H7 (cell line): ENCODE data around the gene TMEM229B. TPM values are rescaled to one million over a fixed set of nuclear protein-coding genes. Genes with fewer than 3 reads are reported as not detected.

Source experiments
- DNase-seq: peaks from one replicate; pipeline ENCODE4 v3.0.0; 2012
- H3K27me3 ChIP-seq: 2 replicates; pipeline ENCODE4 v1.6.0; 2011; ENCODE audit warnings: mild to moderate bottlenecking, low read length; ENCODE audit not compliant: control insufficient read depth, insufficient read depth
- H3K36me3 ChIP-seq: replicated peaks from 2 replicates; pipeline ENCODE4 v1.5.1; 2011; ENCODE audit warnings: low read length; ENCODE audit not compliant: control insufficient read depth, insufficient read depth
- H3K4me3 ChIP-seq: 2 replicates; pipeline ENCODE4 v1.5.1; 2011; ENCODE audit warnings: low read depth, mild to moderate bottlenecking, control low read depth, low read length, moderate library complexity; ENCODE audit not compliant: insufficient read depth
- total RNA-seq: library from RNA; depleted of rRNA; stranded (reverse); fragments of >200 nt; shearing (Covaris generic); gene quantifications from 2 replicates; pipeline ENCODE4 v1.2.3, GENCODE V29; 2014

The TMEM229B gene
- total RNA-seq, 1 experiment from 2014 or later, result 0.69 TPM

- no peak for DNase-seq
- no peaks in the 10 kb centered on the region for H3K27me3 ChIP-seq
- no peaks in the 10 kb centered on the region for H3K36me3 ChIP-seq
- H3K4me3 ChIP-seq, result no peak overlapping the region
These were observed 35.5 kb upstream of the TMEM229B start for GRCh38 chr14:67523764-67524633.

GRCh38 chr14:67522270-67522669 lies 33.7 kb upstream of the TMEM229B start:
- DNase-seq, result no peak
- H3K4me3 ChIP-seq, result no peak overlapping the region
- peaks cover 2% of the 10 kb centered on the region; the same call in 1 of the 2 replicates for H3K27me3 ChIP-seq
- H3K36me3 ChIP-seq, result no peaks in the 10 kb centered on the region

DNA sequence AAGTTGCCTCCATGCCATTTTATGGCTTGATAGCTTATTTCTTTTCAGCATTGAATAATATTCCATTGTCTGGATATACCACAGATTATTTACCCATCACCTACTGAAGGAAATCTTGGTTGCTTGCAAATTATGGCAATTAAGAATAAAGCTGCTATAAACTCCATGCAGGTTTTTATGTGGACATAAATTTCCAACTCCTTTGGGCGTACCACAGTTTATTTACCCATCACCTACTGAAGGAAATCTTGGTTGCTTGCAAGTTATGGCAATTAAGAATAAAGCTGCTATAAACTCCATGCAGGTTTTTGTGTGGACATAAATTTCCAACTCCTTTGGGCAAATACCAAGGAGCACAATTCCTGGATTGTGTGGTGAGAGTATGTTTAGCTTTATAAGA lies 32.0 kb upstream of the TMEM229B start:
- H3K4me3 ChIP-seq, result no peak overlapping the region
- H3K36me3 ChIP-seq, result no peaks in the 10 kb centered on the region
- no peak for DNase-seq
- peaks cover 17% of the 10 kb centered on the region for H3K27me3 ChIP-seq

- Histone ChIP-seq H3K27me3 (peaks cover 24% of the 10 kb centered on the region), H3K36me3 (no peaks in the 10 kb centered on the region), H3K4me3 (no peak overlapping the region)
- no peak for DNase-seq
These were observed 30.9 kb upstream of the TMEM229B start for GRCh38 chr14:67519406-67519805.

DNA sequence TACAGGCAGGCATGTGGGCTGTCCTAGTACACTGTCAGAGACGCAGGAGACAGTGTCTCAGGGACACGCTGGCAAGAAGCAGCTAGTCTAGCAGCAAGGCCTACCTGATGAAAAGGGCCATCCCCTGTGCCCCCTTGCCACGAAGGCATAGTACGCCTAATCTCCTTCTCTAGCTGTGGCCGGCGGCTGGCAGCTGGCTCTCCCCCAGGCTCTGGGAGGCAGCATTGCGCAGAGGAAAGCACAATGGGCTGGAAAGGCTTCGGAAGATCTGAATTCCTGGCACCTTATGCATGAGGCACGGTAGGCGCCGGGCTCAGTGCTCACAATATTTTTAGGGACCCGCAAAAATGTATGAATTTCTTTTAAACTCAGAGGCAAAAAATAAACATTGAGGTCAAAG lies 28.6 kb upstream of the TMEM229B start:
- peak; percentile 77 for DNase-seq
- no peaks in the 10 kb centered on the region for H3K36me3 ChIP-seq
- H3K27me3 ChIP-seq, result peaks cover 36% of the 10 kb centered on the region
- H3K4me3 ChIP-seq, result no peak overlapping the region

- Histone ChIP-seq H3K4me3 (no peak overlapping the region), H3K36me3 (no peaks in the 10 kb centered on the region), H3K27me3 (peaks cover 36% of the 10 kb centered on the region)
- no peak for DNase-seq
These were observed 28.2 kb upstream of the TMEM229B start for GRCh38 chr14:67516676-67517075.

GRCh38 chr14:67515386-67516079 lies 27.0 kb upstream of the TMEM229B start:
- Histone ChIP-seq H3K4me3 (peak overlapping the region; percentile 59), H3K36me3 (no peaks in the 10 kb centered on the region), H3K27me3 (peaks cover 36% of the 10 kb centered on the region)
- DNase-seq, result peak; percentile 86

DNA sequence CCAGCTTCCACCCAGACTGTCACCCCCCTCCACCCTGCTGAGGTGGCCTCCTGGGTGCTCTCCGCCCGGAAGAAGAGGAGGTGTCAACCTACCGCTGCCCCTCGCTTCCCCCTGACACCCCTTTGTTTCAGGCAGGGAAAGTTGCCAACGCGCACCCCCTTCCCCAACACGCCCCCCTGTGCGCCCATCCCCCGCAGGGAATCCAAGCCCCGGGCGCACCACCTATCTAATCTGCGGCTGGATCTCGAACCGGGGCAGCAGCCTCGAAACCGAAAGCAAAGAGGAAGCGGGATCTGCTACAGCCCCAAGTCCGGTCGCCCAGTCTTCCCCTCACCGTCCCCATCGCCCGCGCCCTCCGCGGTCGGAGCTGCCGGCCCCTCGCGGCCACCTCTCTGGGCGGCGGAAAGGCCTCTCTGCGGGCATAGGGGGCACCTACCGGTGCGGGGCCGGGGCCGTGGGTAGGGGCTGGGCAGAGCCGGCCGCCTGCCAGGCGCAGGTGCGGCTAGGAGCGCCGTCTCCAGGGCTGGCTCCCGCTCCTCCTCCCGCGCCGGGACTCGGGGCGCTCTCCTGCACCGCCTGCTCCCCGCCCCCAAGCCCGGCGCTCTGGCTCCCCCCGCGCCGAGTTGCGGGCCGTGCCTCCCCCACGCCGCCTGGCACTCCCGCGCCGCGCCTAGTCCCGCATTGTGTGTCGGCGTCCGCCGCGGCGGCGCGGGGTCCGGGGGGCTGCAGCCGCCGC lies 26.3 kb upstream of the TMEM229B start:
- Histone ChIP-seq H3K4me3 (peak overlapping the region; percentile 59), H3K36me3 (no peaks in the 10 kb centered on the region), H3K27me3 (peaks cover 36% of the 10 kb centered on the region)
- DNase-seq, result peak; percentile 89

GRCh38 chr14:67514203-67514607 lies 25.7 kb upstream of the TMEM229B start:
- no peaks in the 10 kb centered on the region for H3K36me3 ChIP-seq
- DNase-seq, result peak; percentile 67
- peak overlapping the region; percentile 59 for H3K4me3 ChIP-seq
- H3K27me3 ChIP-seq, result peaks cover 36% of the 10 kb centered on the region

DNA sequence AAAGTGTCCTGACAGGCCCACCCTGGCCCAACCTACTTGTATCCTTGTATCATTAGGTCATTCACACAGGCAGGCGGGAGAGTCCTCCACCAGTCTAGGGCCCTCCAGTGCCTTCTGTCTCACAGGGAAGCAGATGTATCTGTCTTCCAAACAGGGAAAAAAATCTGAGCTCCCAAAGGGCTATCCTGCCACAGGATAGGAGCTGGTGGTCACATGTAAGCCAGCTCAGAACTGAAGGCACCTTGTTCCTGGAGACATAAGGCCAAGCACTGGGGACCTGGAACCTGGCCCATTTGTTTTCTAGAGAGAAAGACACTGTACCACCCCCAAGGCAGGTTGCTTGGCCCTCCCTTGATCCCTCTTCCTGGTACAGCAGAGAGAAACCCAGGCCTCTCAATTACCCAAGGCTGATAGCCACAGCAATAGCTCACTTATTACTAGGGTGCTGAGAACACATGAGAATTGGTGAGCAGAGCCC lies 25.1 kb upstream of the TMEM229B start:
- H3K4me3 ChIP-seq, result no peak overlapping the region

GRCh38 chr14:67512463-67513310 lies 24.2 kb upstream of the TMEM229B start:
- Histone ChIP-seq H3K36me3 (no peaks in the 10 kb centered on the region), H3K27me3 (peaks cover 35% of the 10 kb centered on the region)

More for the DNA sequence above, 25.1 kb upstream of the TMEM229B start:
- no peak for DNase-seq
- H3K27me3 ChIP-seq, result peaks cover 36% of the 10 kb centered on the region
- no peaks in the 10 kb centered on the region for H3K36me3 ChIP-seq

DNA sequence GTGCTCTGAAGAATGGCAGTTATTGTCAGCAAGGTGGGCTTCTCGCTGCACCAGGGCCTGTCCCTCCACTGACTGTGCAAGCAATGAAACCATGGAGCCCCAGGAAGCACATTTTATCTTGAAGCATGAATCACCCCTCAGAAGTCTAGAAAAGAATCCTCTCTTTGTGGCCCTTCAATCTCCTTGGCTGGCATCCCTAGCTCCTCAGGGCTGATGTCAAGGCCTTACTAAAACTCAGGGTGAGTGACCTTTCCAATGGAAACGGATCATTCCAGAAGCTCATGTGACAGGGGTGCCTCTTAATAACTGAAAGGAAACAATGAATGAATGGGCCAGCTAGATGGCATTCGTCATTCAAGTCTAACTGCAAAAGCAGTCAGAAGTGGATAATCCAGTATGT lies 22.3 kb upstream of the TMEM229B start:
- H3K27me3 ChIP-seq, result peaks cover 23% of the 10 kb centered on the region
- no peaks in the 10 kb centered on the region for H3K36me3 ChIP-seq
- no peak for DNase-seq
- H3K4me3 ChIP-seq, result no peak overlapping the region

More at GRCh38 chr14:67512463-67513310, 24.2 kb upstream of the TMEM229B start:
- no peak for DNase-seq
- no peak overlapping the region for H3K4me3 ChIP-seq

- H3K4me3 ChIP-seq, result no peak overlapping the region
- DNase-seq, result no peak
- H3K27me3 ChIP-seq, result peaks cover 19% of the 10 kb centered on the region
- H3K36me3 ChIP-seq, result no peaks in the 10 kb centered on the region
These were observed 21.6 kb upstream of the TMEM229B start for GRCh38 chr14:67510121-67510520.

GRCh38 chr14:67508956-67509355 lies 20.4 kb upstream of the TMEM229B start:
- Histone ChIP-seq H3K4me3 (no peak overlapping the region), H3K27me3 (peaks cover 8% of the 10 kb centered on the region), H3K36me3 (no peaks in the 10 kb centered on the region)
- DNase-seq, result no peak
